GM23248 (cell line): Measurements from ENCODE around the gene ZNF789.

Source experiments
- EZH2 ChIP-seq: fragments of 200-600 bp; sonication (generic); IDR thresholded peaks from 2 replicates; pipeline ENCODE4 v1.6.1; 2018; ENCODE audit warnings: antibody characterized with exemption, mild to moderate bottlenecking; ENCODE audit not compliant: insufficient read depth, poor library complexity, severe bottlenecking
- EZH2phosphoT487 ChIP-seq: fragments of 200-600 bp; sonication (generic); IDR thresholded peaks from 2 replicates; pipeline ENCODE4 v1.6.1; 2018; ENCODE audit warnings: antibody characterized with exemption, moderate library complexity, mild to moderate bottlenecking, low read depth; ENCODE audit not compliant: insufficient read depth

DNA sequence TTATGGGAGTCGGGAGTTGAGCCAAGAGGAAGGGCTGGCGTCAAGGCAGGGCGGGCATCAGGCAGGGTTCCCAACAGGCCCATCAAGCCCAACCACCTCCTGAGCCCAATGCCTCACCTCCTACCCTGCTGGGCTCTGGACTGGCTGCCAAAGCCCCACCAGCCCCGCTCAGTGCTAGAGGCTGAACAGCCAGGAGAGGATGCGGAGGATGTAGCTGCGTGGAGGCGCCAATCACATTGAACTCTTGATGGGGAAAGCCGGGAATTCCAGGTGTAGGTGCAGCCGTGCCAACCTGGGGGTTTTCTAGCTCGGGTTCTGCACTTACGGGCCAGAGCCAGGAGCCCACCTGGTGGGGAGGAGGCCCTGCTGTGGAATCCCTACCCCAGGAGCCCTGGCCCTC lies 19.6 kb upstream of the ZNF789 start:
- TF ChIP-seq EZH2 (no peak), EZH2phosphoT487 (no peak)
